Left renal cortex interstitium (tissue), 4 donors: ENCODE measurements around the gene MAGEL2. TPM values are rescaled to one million over a fixed set of nuclear protein-coding genes. Genes with fewer than 3 reads are reported as not detected.

ENCODE experiments used
- DNase-seq, 4 donors: peaks; one replicate each; pipeline ENCODE4 v3.0.0-alpha.2; 2013; ENCODE audit warnings: low read depth in 4 of 4, low spot score in 2 of 4, missing footprints in 1 of 4
- polyA plus RNA-seq, 4 donors: library from polyadenylated mRNA; unstranded; fragments of 120-200 nt; gene quantifications; one replicate each; pipeline ENCODE4 v1.2.1, GENCODE V29; 2013; ENCODE audit not compliant: insufficient read length in 4 of 4

MAGEL2 gene
- polyA plus RNA-seq = 1 to 10 TPM; 3.9 to 5.8 (median 5.2) TPM

GRCh38 chr15:23647421-23648370, at the start of gene MAGEL2:
TSS of gene MAGEL2 (minus strand) at chr15:23647867. CDS start at chr15:23647742, 125 bp downstream.
- DNase-seq = peak; percentile 59 to 68 (median 62)

- no peak for DNase-seq
Measured at GRCh38 chr15:23695282-23695681, 47.6 kb upstream of the MAGEL2 start.

- DNase-seq = no peak
Measured at GRCh38 chr15:23694592-23694991, 46.9 kb upstream of the MAGEL2 start.

GRCh38 chr15:23690450-23690852, 42.8 kb upstream of the MAGEL2 start:
- peak in 3 of 4 donors; percentile 50 to 73 (median 63) for DNase-seq

GRCh38 chr15:23690015-23690414, 42.3 kb upstream of the MAGEL2 start:
- DNase-seq = no peak

DNA sequence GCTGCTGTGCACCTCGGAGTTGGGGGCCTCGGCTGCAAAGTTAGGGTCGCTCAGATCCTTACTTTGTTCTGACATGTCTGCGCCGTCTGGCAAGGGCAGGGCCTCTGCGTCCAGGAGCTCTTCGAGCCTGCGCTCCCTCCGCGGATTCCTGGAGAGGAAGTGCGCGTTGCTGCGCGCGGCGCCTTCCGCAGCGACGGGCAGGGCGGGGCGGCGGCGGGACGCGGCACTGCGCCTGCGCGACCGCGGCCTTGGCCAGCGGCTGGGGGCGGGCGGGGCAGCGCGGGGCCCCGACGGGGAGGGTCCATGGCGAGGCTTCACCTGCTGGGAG, 39.4 kb upstream of the MAGEL2 start, which contains the start of gene NDN:
NDN (minus strand) TSS at position 163 of the 328 bp plus-strand sequence; CDS start at position 75, 88 bp downstream.
- DNase-seq = peak in 2 of 4 donors; percentile 33 to 41

GRCh38 chr15:23686466-23687142, 38.9 kb upstream of the MAGEL2 start:
- no peak for DNase-seq

GRCh38 chr15:23671481-23671880, 23.8 kb upstream of the MAGEL2 start:
- no peak for DNase-seq

GRCh38 chr15:23670970-23671369, 23.3 kb upstream of the MAGEL2 start:
- DNase-seq = no peak

DNA sequence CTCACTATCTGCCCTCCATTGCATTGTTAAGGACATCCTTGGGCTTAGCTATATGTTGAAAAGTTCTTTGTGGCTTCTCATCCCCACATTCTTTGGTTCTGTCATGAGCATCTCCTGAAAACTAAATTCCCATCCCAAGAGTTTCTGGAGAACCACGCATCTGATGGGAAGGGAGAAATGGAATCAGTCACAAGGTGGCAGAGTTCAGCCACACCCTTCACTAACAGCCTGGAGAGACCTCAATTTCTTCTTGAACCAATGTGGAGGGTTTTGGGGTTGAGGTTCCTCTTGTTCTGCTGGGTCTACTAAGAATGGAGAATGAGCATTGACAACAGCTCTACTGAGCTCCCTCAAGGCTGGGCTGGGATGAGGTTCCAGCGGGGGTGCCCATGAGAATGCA, 15.6 kb upstream of the MAGEL2 start:
- no peak for DNase-seq

- peak in 1 of 4 donors; percentile 25 for DNase-seq
Measured at GRCh38 chr15:23648920-23649515, 1.4 kb upstream of the MAGEL2 start.

- no peak for DNase-seq
Measured at GRCh38 chr15:23647001-23647295, 719 bp downstream of the MAGEL2 start.

DNA sequence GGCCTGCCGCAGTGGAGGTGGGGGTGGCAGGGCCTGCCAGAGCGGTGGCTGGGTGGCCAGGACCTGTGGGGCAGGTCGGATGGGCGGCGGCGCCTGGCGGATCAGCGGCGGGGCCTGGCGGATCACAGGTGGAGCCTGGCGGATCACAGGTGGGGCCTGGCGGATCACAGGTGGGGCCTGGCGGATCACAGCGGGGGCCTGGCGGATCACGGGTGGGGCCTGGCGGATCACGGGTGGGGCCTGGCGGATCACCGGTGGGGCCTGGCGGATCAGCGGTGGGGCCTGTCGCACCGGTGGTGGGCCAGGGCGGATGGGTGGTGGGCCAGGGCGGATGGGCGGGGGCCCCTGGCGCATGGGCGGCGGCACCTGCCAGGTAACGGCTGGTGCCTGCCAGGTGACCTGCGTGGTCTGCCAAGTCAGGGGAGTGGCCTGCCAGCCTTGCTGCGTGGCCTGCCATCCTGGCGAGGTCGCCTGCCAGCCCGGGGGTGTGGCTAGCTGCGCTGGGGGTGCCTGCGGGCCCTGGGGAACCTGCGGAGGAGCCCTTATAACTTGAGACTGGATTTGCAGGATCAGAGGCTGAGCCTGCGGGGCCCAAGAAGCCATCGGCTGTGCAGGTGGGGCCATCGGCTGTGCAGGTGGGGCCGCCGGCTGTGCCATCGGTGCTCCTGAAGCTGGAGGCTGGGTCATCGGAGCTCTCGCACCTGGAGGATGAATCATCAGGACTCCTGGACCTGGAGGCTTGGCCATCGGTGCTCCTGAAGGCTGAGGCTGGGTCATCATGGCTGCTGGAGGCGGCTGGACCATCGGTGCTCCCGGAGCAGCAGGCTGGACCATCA, 1.3 kb downstream of the MAGEL2 start:
- DNase-seq = no peak

GRCh38 chr15:23645371-23646164, 2.1 kb downstream of the MAGEL2 start:
- no peak for DNase-seq

- no peak for DNase-seq
Measured at GRCh38 chr15:23644829-23645228, 2.8 kb downstream of the MAGEL2 start.

- DNase-seq = peak in 2 of 4 donors; percentile 15 to 56
Measured at GRCh38 chr15:23642413-23643044, 5.1 kb downstream of the MAGEL2 start.

- DNase-seq = no peak
Measured at GRCh38 chr15:23634181-23634580, 13.5 kb downstream of the MAGEL2 start.

GRCh38 chr15:23629234-23629805, 18.3 kb downstream of the MAGEL2 start:
- no peak for DNase-seq
